ENCODE measurements around the gene GALNT5. TPM values are rescaled to one million over a fixed set of nuclear protein-coding genes. Genes with fewer than 3 reads are reported as not detected.

GALNT5 gene
- total RNA-seq, 4 donors from 2014 or later: 0.13 to 0.83 (median 0.17) TPM; not detected in 1

- Histone ChIP-seq H3K36me3 (no peaks in the 10 kb centered on the region), H3K4me1 (no peaks in the 10 kb centered on the region), H3K27me3 (no peaks in the 10 kb centered on the region), H3K9me3 (no peaks in the 10 kb centered on the region), H3K27ac (replicated peaks in 1 of 4) (no peak overlapping the region), H3K4me3 (no peak overlapping the region)
- intact Hi-C loops (cut with DNase I): no loop called here
- WGBS: 91% methylated on average over 4 of the region's 4 CpGs
- no peak for DNase-seq (ENCODE audit: extremely low spot score)
- no peak for TF ChIP-seq CTCF (IDR thresholded peaks at IDR 0.05)
- TF ChIP-seq POLR2A (IDR thresholded peaks at IDR 0.05; ENCODE audit: low read depth): no peak
- TF ChIP-seq EP300 (IDR thresholded peaks at IDR 0.05): no peak
- TF ChIP-seq POLR2AphosphoS5 (IDR thresholded peaks at IDR 0.05): no peak
These were observed 6.7 kb upstream of the GALNT5 start for GRCh38 chr2:157250836-157251235.

GRCh38 chr2:157251932-157252331 lies 5.6 kb upstream of the GALNT5 start:
- intact Hi-C loops (cut with DNase I): no loop called here
- WGBS: 88% methylated on average over 2 of the region's 2 CpGs
- TF ChIP-seq POLR2AphosphoS5 (IDR thresholded peaks at IDR 0.05) (no peak), CTCF (IDR thresholded peaks at IDR 0.05) (no peak), EP300 (IDR thresholded peaks at IDR 0.05) (no peak), POLR2A (IDR thresholded peaks at IDR 0.05; ENCODE audit: low read depth) (no peak)

GRCh38 chr2:157252529-157252928 lies 5.0 kb upstream of the GALNT5 start:
- DNase-seq (ENCODE audit: extremely low spot score): no peak
- no peak for TF ChIP-seq POLR2AphosphoS5 (IDR thresholded peaks at IDR 0.05)
- TF ChIP-seq EP300 (IDR thresholded peaks at IDR 0.05): no peak
- TF ChIP-seq CTCF (IDR thresholded peaks at IDR 0.05): no peak
- no peak for TF ChIP-seq POLR2A (IDR thresholded peaks at IDR 0.05; ENCODE audit: low read depth)
- Histone ChIP-seq H3K4me1 (peaks cover 0 to 7% (median 5%) of the 10 kb centered on the region in 4 donors), H3K4me3 (no peak overlapping the region), H3K36me3 (no peaks in the 10 kb centered on the region), H3K27me3 (no peaks in the 10 kb centered on the region), H3K9me3 (no peaks in the 10 kb centered on the region), H3K27ac (replicated peaks in 1 of 4) (no peak overlapping the region)
- intact Hi-C loops (cut with DNase I): no loop called here
- WGBS: 89% methylated on average over 4 of the region's 4 CpGs

More at GRCh38 chr2:157251932-157252331, 5.6 kb upstream of the GALNT5 start:
- no peak for DNase-seq (ENCODE audit: extremely low spot score)
- Histone ChIP-seq H3K4me3 (no peak overlapping the region), H3K27ac (replicated peaks in 1 of 4) (no peak overlapping the region), H3K4me1 (peaks cover 0 to 1% (median 0%) of the 10 kb centered on the region in 4 donors), H3K27me3 (no peaks in the 10 kb centered on the region), H3K36me3 (no peaks in the 10 kb centered on the region), H3K9me3 (no peaks in the 10 kb centered on the region)

- no peak for DNase-seq (ENCODE audit: extremely low spot score)
- H3K4me3 ChIP-seq: no peak overlapping the region
- 93% methylated on average over 2 of the region's 2 CpGs for WGBS
- intact Hi-C loops (cut with DNase I): no loop called here
- no peaks in the 10 kb centered on the region for H3K9me3 ChIP-seq
- no peak overlapping the region for H3K27ac ChIP-seq (replicated peaks in 1 of 4)
- no peaks in the 10 kb centered on the region for H3K36me3 ChIP-seq
- H3K4me1 ChIP-seq: peaks cover 0 to 15% (median 9%) of the 10 kb centered on the region in 4 donors
- H3K27me3 ChIP-seq: no peaks in the 10 kb centered on the region
- no peak for TF ChIP-seq CTCF (IDR thresholded peaks at IDR 0.05)
- no peak for TF ChIP-seq POLR2AphosphoS5 (IDR thresholded peaks at IDR 0.05)
- no peak for TF ChIP-seq POLR2A (IDR thresholded peaks at IDR 0.05; ENCODE audit: low read depth)
These were observed 3.5 kb upstream of the GALNT5 start for GRCh38 chr2:157254041-157254440.

GRCh38 chr2:157255746-157256145 lies 1.8 kb upstream of the GALNT5 start:
- Histone ChIP-seq H3K4me3 (no peak overlapping the region), H3K4me1 (peaks cover 2 to 19% (median 11%) of the 10 kb centered on the region in 4 donors), H3K9me3 (no peaks in the 10 kb centered on the region), H3K27me3 (no peaks in the 10 kb centered on the region), H3K36me3 (no peaks in the 10 kb centered on the region), H3K27ac (replicated peaks in 1 of 4) (no peak overlapping the region)
- no peak for TF ChIP-seq CTCF (IDR thresholded peaks at IDR 0.05)
- no peak for TF ChIP-seq POLR2A (IDR thresholded peaks at IDR 0.05; ENCODE audit: low read depth)
- no peak for TF ChIP-seq POLR2AphosphoS5 (IDR thresholded peaks at IDR 0.05)
- no peak for TF ChIP-seq EP300 (IDR thresholded peaks at IDR 0.05)
- DNase-seq (ENCODE audit: extremely low spot score): no peak
- intact Hi-C loops (cut with DNase I): no loop called here

All from esophagus muscularis mucosa (tissue), 4 donors.